Activated naive CD8-positive, alpha-beta T cell treated with anti-CD3 and anti-CD28 coated beads for 36 hours (primary cell): ENCODE measurements around the gene ZNF398. TPM values are rescaled to one million over a fixed set of nuclear protein-coding genes. Genes with fewer than 3 reads are reported as not detected.
A peak's percentile ranks its signal among the peaks of the same experiment; 100 is the strongest.
"Not testable (repeated sequence)": the region's sequence is repeated elsewhere in the genome, so short reads cannot be mapped to it uniquely, and the experiment has no call there.

Experiments
- DNase-seq: peaks from one replicate; pipeline ENCODE4 v3.0.0; 2021
- H3K27ac Mint-ChIP-seq: one replicate; pipeline ENCODE4 v1.8.0; 2022; ENCODE audit warnings: mild to moderate bottlenecking, moderate library complexity, mixed read lengths
- H3K27me3 Mint-ChIP-seq: one replicate; pipeline ENCODE4 v1.8.0; 2022; ENCODE audit warnings: mild to moderate bottlenecking, mixed read lengths
- H3K36me3 Mint-ChIP-seq: one replicate; pipeline ENCODE4 v1.8.0; 2021; ENCODE audit warnings: mild to moderate bottlenecking, mixed read lengths
- H3K4me1 Mint-ChIP-seq: one replicate; pipeline ENCODE4 v1.8.0; 2021; ENCODE audit warnings: mixed read lengths
- H3K4me3 Mint-ChIP-seq: one replicate; pipeline ENCODE4 v1.8.0; 2022; ENCODE audit warnings: mild to moderate bottlenecking, moderate library complexity, mixed read lengths
- H3K9me3 Mint-ChIP-seq: one replicate; pipeline ENCODE4 v1.8.0; 2022; ENCODE audit warnings: mixed read lengths
- total RNA-seq, 2 experiments: library from RNA; stranded (reverse); gene quantifications; one replicate each; pipeline ENCODE4 v1.2.3, GENCODE V29; 2021

The ZNF398 gene
- total RNA-seq, 2 experiments from 2014 or later, result 10.5 to 11.1 TPM

DNA sequence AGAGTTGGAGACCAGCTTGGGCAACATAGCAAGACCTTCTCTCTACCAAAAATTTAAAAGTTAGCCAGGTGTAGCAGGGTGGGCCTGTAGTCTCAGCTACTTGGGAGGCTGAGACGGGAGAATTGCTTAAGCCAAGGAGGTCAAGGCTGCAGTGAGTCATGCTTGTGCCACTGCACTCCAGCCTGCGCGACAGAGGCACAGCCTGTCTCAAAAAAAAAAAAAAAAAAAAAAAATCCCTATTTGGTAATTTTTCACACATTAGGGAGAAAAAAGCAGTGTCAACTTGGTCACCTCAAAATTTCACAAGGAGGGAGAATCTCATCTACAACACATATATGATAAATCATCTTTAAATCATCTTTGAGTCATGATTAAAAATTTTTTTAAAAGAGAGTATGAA is 6.4 kb upstream of the ZNF398 start:
- Mint-ChIP-seq H3K4me1 (peaks cover 8% of the 10 kb centered on the region), H3K4me3 (no peak overlapping the region), H3K36me3 (peaks cover 1% of the 10 kb centered on the region), H3K27me3 (no peaks in the 10 kb centered on the region), H3K27ac (no peak overlapping the region), H3K9me3 (no peaks in the 10 kb centered on the region)
- no peak for DNase-seq

DNA sequence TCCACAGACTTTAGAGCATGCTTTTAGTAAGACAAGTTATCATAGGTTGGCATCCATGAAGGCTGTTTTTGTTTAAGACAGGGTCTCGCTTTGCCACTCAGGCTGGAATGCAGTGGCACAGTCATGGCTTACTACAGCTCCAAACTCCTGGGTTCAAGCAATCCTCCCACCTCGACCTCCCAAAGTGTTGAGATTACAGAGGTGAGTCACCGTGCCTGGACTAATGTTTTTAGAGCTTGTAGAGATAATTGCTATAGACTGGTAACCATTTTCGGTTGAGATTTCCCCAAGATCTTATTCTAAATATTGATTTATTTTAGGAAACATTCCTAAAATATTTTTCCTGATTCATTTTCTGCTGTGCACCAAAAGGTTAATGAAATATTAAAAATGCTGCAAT is 5.4 kb upstream of the ZNF398 start:
- Mint-ChIP-seq H3K27ac (no peak overlapping the region), H3K9me3 (no peaks in the 10 kb centered on the region), H3K4me1 (peaks cover 8% of the 10 kb centered on the region), H3K36me3 (peaks cover 1% of the 10 kb centered on the region), H3K27me3 (no peaks in the 10 kb centered on the region), H3K4me3 (no peak overlapping the region)
- DNase-seq, result no peak

DNA sequence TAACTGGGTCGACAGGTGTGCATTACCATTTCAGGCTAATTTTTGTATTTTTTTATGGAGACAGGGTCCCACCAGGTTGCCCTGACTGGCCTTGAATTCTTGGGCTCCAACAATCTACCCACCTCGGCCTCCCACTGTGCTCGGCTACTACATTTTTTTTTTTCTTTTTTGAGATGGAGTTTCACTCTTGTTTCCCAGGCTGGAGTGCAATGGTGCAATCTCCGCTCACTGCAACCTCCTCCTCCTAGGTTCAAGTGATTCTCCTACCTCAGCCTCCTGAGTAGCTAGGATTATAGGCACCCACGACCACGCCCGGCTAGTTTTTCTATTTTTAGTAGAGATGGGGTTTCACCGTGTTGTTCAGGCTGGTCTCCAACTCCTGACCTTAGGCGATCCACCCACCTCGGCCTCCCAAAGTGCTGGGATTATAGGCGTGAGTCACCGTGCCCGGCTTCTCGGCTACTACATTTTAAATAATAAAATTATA is 2.8 kb upstream of the ZNF398 start:
- peaks cover 14% of the 10 kb centered on the region for H3K4me1 Mint-ChIP-seq
- H3K27ac Mint-ChIP-seq, H3K36me3 Mint-ChIP-seq, H3K27me3 Mint-ChIP-seq, H3K9me3 Mint-ChIP-seq, DNase-seq, H3K4me3 Mint-ChIP-seq: not testable (repeated sequence)

DNA sequence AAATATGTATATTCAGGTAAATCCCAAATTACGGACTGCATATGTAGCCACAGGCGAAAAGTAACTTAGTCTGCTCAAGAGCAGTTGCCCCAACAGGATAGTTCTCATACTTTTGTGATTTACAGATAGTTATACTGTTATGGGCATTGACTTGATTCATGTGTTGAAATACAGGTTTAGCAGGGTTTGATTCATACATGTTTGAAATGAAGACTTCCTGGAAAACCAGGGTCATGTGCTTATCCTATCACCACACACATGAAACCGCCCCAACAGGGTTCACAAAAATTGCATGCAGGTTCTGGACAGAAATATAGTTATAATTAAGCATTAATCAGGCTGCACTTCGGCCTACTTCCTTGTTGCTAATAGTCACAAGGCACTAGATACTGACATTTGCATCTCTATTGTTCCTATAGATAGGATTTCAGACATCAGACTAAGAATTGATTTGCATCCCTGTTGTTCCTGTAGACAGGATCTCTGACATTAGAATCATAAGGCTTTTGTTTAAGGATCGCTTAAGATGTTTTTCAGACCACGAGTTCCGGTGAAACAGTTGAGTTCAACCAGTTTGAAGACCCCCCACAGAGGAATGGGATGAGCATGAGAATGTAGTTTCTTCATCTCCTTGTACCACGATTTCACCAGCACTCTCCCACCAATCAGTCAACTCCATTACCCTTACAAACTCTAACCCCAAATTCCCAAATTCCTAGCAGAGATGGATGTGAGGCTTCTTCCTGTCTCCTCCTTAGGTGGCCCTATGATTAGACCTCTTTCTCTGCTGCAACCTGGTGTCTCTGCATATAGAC is 2.0 kb upstream of the ZNF398 start:
- no peaks in the 10 kb centered on the region for H3K27me3 Mint-ChIP-seq
- peaks cover 20% of the 10 kb centered on the region for H3K4me1 Mint-ChIP-seq
- H3K9me3 Mint-ChIP-seq, result no peaks in the 10 kb centered on the region
- no peak for DNase-seq
- peak overlapping the region; percentile 27 for H3K4me3 Mint-ChIP-seq
- H3K36me3 Mint-ChIP-seq, result peaks cover 4% of the 10 kb centered on the region
- peak overlapping the region; percentile 7 for H3K27ac Mint-ChIP-seq

DNA sequence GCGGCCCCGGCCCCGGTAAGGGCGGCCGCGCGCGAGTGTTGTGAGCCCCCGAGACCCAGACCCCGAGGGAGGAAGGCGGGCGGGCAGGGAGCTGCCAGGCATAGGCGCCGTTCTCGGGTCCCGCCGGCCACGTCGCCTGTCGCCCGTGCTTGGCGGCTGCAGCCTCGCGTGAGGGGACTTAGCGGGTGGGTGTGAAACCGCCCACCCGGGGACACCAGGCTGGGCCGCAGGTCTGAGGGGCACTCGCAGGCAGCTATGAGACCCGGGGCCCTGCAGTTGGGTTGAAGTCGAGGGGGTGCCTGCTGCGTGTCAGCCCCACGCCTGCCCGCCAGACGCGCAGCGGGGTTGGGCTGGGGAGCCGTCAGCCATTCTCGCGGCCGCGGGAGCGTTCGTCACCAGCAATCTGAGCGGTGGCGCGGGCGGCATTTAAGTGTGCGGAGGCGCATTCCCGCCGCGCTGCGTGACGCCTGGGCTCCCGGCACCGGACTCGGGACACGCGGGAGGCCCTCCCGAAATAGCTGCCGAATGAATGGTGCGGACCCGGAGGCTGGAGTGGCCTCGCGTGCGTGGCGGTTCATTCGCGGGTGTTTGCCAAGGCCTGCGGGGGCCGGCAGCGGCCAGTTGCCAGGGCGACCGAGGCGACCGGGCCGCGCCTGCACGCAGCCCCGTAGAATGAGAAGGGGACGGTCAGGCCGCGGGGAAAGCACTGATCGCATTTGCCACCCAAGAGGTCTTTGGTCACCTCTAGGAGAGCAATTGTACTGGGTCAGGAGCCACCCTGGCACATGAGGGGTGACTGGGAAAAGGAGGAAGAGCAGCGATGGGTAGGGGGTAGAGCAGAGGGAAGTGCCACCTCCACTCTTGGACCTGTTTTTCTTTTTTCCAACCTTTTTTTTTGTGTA is 750 bp downstream of the ZNF398 start:
- H3K27ac Mint-ChIP-seq, result peak overlapping the region; percentile 80
- H3K4me1 Mint-ChIP-seq, result peaks cover 27% of the 10 kb centered on the region
- peaks cover 2% of the 10 kb centered on the region for H3K36me3 Mint-ChIP-seq
- no peaks in the 10 kb centered on the region for H3K9me3 Mint-ChIP-seq
- peak overlapping the region; percentile 90 for H3K4me3 Mint-ChIP-seq
- no peaks in the 10 kb centered on the region for H3K27me3 Mint-ChIP-seq
- DNase-seq, result peak; percentile 65

DNA sequence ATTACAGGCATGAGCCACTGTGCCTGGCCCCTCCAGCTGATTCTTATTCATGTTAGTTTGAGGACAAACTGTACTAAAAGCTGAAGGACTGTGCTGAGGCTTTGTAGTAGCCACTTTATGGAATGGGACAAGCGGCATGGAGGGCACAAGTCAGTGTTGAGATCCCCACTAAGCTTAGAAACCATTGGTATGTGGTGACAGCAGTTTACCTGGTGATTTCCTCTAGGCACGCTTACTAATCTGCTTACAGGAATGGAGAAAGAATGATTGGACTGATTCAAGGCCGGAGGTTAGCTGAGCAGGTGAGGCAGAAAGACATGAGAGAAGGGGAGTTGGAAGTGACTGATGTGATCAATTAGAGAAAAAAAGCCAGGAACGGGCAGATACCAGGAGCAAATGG is 3.7 kb downstream of the ZNF398 start:
- no peaks in the 10 kb centered on the region for H3K27me3 Mint-ChIP-seq

DNA sequence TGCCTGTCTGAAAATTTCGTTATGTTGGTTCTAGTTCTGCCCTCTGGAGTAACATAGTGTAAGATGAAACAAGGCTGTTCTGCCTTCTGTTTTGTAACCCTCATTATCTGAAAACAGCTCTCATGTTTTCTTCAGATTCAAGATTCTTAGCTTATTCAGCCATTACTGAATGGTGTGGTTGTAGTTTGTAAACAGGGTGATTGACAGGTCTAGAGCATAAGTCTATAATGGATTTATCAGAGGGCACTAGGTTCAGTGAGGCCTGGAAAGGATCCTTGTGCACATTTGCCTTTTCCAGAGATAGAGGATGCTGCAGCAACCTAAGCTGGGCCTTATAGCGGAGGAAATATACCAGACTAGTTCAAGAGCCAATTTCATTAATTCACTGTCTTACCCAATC is 6.1 kb downstream of the ZNF398 start:
- no peaks in the 10 kb centered on the region for H3K9me3 Mint-ChIP-seq
- H3K4me3 Mint-ChIP-seq, result no peak overlapping the region
- H3K4me1 Mint-ChIP-seq, result peaks cover 22% of the 10 kb centered on the region
- peaks cover 24% of the 10 kb centered on the region for H3K36me3 Mint-ChIP-seq
- H3K27ac Mint-ChIP-seq, result no peak overlapping the region
- DNase-seq, result no peak
- no peaks in the 10 kb centered on the region for H3K27me3 Mint-ChIP-seq

More for the DNA sequence above, 3.7 kb downstream of the ZNF398 start:
- DNase-seq, result no peak
- H3K27ac Mint-ChIP-seq, result no peak overlapping the region
- peaks cover 21% of the 10 kb centered on the region for H3K4me1 Mint-ChIP-seq
- peaks cover 11% of the 10 kb centered on the region for H3K36me3 Mint-ChIP-seq
- H3K9me3 Mint-ChIP-seq, result no peaks in the 10 kb centered on the region
- H3K4me3 Mint-ChIP-seq, result no peak overlapping the region

DNA sequence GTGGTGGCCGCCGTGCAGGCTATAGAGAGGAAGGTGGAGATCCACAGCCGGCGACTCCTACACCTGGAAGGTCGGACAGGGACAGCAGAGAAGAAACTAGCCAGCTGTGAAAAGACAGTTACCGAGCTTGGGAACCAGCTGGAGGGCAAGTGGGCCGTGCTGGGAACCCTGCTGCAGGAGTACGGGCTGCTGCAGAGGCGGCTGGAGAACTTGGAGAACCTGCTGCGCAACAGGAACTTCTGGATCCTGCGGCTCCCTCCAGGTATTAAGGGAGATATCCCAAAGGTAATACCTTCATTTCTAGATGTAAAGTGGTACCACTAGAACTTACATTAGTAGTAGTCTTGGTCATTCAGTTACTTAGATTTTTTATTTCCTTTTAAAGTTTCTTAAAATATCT is 6.8 kb downstream of the ZNF398 start:
- Mint-ChIP-seq H3K27ac (no peak overlapping the region), H3K9me3 (no peaks in the 10 kb centered on the region)

DNA sequence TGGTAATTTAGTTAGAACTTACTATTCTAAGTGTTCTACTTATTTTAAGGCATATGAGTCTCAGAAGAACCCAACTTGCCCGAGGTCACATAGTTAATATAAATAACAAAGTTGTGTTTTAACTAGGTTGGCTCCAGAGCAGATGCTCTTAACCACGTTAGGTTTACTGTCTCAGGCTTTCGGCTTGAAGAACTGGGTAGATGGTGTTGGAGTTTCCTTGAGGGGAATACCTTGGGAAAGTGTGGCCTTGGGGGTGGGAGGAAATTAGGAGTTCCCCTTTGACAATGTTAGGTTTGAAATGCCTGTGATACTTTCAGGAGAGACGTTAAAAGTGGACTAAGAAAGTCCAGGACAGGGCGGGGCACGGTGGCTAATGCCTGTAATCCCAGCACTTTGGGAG is 9.6 kb downstream of the ZNF398 start:
- no peak overlapping the region for H3K27ac Mint-ChIP-seq
- peaks cover 14% of the 10 kb centered on the region for H3K4me1 Mint-ChIP-seq
- H3K4me3 Mint-ChIP-seq, result no peak overlapping the region
- H3K36me3 Mint-ChIP-seq, result peaks cover 34% of the 10 kb centered on the region
- DNase-seq, result no peak
- no peaks in the 10 kb centered on the region for H3K9me3 Mint-ChIP-seq
- H3K27me3 Mint-ChIP-seq, result no peaks in the 10 kb centered on the region

More for the DNA sequence above, 6.8 kb downstream of the ZNF398 start:
- no peak overlapping the region for H3K4me3 Mint-ChIP-seq
- H3K27me3 Mint-ChIP-seq, result no peaks in the 10 kb centered on the region
- DNase-seq, result no peak
- peaks cover 22% of the 10 kb centered on the region for H3K36me3 Mint-ChIP-seq
- H3K4me1 Mint-ChIP-seq, result peaks cover 16% of the 10 kb centered on the region

DNA sequence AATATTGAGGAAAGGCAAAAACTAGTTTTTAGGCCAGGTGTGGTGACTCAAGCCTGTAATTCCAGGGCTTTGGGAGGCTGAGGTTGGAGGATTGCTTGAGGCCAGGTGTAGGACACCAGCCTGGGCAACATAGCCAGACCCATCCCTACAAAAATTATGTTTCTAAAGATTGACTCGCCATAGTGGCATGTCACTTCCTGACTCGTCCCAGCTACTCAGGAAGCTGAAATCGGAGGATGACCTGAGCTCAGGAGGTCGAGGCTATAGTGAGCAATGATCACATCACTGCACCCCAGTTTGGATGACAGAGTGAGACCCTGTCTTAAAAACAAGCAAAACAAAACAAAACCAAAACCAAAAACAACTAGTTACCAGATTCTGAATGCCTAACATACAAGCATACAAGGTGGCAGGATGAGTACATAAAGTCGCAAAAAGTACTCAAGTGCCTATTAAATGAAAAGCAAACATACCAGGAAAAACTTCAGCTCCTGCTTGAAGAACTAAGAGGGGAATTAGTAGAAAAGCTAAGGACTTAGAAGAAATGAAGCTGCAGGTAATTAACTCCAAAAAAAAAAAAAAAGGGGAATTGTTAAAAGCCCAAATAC is 14.1 kb downstream of the ZNF398 start:
- Mint-ChIP-seq H3K9me3 (no peaks in the 10 kb centered on the region), H3K27me3 (no peaks in the 10 kb centered on the region), H3K27ac (no peak overlapping the region), H3K4me3 (no peak overlapping the region), H3K36me3 (peaks cover 34% of the 10 kb centered on the region), H3K4me1 (peaks cover 12% of the 10 kb centered on the region)
- no peak for DNase-seq

DNA sequence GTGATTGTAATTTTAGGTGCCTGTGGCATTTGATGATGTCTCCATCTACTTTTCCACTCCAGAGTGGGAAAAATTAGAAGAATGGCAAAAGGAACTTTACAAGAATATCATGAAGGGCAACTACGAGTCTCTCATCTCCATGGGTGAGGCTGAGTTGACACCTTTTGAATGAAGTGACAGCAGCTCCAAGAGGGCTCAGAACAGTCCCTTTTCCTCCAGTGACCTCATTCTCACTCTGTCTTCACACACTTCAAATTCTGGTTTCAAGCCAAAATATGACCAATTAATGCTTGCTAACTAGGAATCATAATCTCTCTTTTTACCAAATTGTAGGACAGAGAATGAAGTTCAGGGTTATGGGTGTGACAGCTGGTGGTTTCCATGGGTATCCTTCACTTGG is 18.9 kb downstream of the ZNF398 start:
- Mint-ChIP-seq H3K27ac (no peak overlapping the region), H3K36me3 (peaks cover 17% of the 10 kb centered on the region), H3K27me3 (no peaks in the 10 kb centered on the region), H3K9me3 (no peaks in the 10 kb centered on the region), H3K4me1 (no peaks in the 10 kb centered on the region), H3K4me3 (no peak overlapping the region)
- no peak for DNase-seq

DNA sequence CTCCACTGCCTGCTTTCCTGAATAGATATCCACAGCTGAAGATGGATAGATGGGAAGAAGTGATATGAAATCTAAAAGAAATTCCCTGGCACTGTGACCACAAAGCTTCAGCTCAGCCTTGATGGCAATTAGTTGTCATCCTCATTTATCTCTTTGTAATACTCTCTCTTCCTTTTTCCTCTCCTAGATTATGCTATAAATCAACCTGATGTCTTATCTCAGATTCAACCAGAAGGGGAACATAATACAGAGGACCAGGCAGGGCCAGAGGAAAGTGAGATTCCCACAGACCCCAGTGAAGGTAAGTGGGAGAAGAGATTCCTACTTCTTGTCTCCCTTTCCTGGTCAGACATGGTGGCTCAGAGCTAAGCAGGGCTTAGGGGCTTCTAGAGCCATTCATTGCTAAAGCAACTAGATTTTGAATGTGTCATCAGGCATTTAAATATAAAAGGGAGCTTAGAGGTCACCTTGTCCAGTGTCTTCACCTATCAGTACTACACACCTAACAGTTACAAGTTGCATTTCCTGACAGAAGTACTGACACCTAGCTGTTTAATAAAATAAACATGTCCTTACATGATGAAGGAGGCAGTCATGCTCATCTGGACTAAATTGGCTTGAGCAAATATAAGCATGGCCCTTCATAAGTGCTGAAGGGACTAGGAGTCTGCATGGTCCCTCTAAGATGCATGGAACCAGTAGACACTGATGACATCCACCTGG is 19.5 kb downstream of the ZNF398 start:
- no peak for DNase-seq
- H3K4me1 Mint-ChIP-seq, result no peaks in the 10 kb centered on the region
- H3K9me3 Mint-ChIP-seq, result no peaks in the 10 kb centered on the region
- H3K36me3 Mint-ChIP-seq, result peaks cover 13% of the 10 kb centered on the region
- no peaks in the 10 kb centered on the region for H3K27me3 Mint-ChIP-seq
- no peak overlapping the region for H3K4me3 Mint-ChIP-seq
- no peak overlapping the region for H3K27ac Mint-ChIP-seq

DNA sequence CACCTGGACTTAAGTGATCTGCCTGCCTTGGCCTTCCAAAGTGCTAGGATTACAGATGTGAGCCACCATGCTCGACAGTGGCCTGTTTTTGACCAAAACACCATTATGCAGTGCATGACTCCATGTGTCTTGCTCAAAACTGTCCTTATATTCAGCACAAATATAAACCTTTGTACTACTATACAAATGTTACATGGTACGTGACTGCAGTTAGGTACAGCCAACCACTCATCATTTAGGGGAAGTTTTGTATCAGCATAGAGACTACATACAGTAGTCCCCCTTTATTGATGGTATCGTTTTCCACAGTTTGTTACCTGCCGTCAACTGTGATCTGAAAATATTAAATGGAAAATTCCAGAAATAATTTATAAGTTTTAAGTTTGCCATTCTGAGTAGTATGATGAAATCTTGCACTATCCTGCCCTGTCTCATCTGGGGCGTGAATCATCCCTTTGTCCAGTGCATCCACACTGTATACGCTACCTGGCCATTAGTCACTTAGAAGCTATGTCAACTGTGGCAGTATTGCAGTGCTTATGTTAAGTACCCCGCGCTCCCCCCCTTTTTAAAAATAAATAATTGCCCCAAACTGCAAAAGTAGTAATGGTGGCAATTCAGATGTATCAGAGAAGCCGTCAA is 24.8 kb downstream of the ZNF398 start:
- Mint-ChIP-seq H3K36me3 (no peaks in the 10 kb centered on the region), H3K4me3 (no peak overlapping the region), H3K4me1 (no peaks in the 10 kb centered on the region), H3K27me3 (no peaks in the 10 kb centered on the region), H3K9me3 (no peaks in the 10 kb centered on the region), H3K27ac (peak overlapping the region; percentile 42)
- no peak for DNase-seq

DNA sequence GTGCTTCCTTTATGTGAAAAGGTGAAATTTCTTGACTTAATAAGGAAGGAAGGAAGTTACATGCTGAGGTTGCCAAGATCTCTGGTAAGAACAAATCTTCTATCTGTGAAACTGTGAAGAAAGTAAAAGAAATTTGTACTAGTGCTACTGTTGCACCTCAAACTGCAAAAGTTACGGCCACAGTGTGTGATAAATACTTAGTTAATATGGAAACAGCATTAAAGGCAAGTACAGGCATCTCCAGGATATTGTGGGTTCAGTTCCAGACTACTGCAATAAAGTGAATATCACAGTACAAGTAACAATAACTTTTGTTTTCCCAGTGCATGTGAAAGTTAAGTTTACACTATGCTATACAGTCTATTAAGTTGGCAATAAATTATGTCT is 25.3 kb downstream of the ZNF398 start:
- Mint-ChIP-seq H3K36me3 (peaks cover 4% of the 10 kb centered on the region), H3K4me1 (no peaks in the 10 kb centered on the region), H3K9me3 (no peaks in the 10 kb centered on the region), H3K4me3 (no peak overlapping the region), H3K27me3 (no peaks in the 10 kb centered on the region), H3K27ac (peak overlapping the region; percentile 42)
- DNase-seq, result no peak
